HFF-Myc (cell line): ENCODE results near the gene C20orf202.
"Not testable (repeated sequence)": the region's sequence is repeated elsewhere in the genome, so short reads cannot be mapped to it uniquely, and the experiment has no call there.

ENCODE experiments used
- DNase-seq: peaks from one replicate; pipeline ENCODE4 v3.0.0-alpha.2; 2011; ENCODE audit warnings: low read depth; ENCODE audit errors: extremely low read depth
- H3K4me3 ChIP-seq: replicated peaks from 2 replicates; pipeline ENCODE4 v1.5.1; 2011; ENCODE audit warnings: low read depth, mild to moderate bottlenecking, control low read depth, low read length
- TF ChIP-seq, protein P1 (sequence below): IDR thresholded peaks from 2 replicates; pipeline ENCODE4 v1.5.1; 2012; ENCODE audit warnings: mild to moderate bottlenecking, low read depth, low read length, control low read depth; ENCODE audit errors: missing control alignments

The C20orf202 gene

DNA sequence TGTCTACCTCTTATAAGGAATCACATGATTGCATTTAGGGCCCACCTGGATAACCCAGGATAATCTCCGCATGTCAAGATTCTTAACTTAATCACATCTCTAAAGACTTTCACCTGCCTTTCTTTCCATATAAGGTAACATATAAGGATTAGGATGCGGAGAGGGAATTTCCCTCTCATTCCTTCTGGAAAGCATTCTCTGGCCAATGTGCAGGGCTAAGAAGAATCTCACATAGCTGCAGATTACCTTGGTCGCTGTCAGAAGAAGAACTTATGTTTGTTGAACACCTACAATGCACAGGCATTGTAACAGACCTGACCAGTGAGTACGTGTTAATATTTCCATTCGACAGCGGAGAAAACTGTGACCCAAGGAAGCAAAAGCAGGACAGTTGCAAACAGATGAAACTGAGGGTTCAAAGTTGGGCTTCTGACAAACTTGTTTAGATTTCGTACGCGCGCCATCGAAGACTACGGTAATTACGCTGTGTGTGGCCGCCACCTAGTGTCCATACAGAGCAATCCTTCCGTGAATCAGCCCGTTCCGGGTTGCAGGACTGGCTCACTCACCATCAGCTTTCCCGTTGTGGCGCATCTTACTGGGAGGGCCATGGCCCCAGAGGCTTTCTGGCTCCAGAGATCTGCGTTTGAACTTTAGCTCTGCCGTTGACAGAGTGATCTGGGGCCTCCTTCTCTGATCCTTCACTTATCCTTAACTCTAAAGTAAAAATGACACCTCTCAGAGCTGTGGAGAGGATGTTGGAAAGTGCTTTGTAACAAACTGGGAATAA is 9.5 kb downstream of the C20orf202 start:
- no peak overlapping the region for H3K4me3 ChIP-seq
- peak; percentile 38 for DNase-seq
- TF ChIP-seq, protein P1, sequence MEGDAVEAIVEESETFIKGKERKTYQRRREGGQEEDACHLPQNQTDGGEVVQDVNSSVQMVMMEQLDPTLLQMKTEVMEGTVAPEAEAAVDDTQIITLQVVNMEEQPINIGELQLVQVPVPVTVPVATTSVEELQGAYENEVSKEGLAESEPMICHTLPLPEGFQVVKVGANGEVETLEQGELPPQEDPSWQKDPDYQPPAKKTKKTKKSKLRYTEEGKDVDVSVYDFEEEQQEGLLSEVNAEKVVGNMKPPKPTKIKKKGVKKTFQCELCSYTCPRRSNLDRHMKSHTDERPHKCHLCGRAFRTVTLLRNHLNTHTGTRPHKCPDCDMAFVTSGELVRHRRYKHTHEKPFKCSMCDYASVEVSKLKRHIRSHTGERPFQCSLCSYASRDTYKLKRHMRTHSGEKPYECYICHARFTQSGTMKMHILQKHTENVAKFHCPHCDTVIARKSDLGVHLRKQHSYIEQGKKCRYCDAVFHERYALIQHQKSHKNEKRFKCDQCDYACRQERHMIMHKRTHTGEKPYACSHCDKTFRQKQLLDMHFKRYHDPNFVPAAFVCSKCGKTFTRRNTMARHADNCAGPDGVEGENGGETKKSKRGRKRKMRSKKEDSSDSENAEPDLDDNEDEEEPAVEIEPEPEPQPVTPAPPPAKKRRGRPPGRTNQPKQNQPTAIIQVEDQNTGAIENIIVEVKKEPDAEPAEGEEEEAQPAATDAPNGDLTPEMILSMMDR, result peak; percentile 81

GRCh38 chr20:1214838-1215261 is 11.6 kb downstream of the C20orf202 start:
- TF ChIP-seq, protein P1, result no peak
- no peak overlapping the region for H3K4me3 ChIP-seq
- DNase-seq, result no peak

DNA sequence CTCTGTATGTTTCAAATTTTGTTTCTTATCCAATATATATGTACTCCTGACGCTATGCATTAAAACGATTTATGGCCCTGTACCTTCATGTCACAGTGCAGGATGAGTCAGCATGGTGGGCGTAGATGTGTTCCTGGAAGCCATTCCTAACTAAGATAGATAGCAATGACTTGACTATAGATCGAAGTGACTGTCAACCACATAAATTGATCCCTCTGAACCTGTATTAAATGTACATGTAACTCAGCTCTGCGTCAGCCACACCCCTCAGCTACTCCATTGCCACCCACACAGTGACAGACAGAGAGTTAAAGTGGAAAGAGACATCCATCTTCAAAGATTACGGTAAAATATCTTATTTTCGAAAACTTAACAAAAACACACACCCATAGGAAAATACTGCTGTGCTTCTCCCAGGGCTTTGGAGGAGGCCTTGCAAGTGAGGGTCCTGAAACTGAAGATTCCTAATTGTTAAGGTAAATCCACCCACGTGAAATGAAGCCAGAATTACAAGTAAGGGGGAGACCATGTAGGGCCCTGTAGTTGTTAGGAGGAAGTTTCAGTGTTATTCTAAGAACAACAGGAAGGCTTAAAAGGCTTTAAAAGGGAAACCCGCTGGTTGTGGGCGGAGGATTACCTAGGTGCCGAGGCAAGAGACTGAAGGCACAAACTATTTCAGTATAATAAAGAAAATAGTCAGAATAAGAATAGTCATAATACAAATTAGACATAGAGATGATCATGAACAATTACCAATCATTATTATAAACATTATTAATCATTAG is 12.3 kb downstream of the C20orf202 start:
- no peak for DNase-seq
- TF ChIP-seq, protein P1, result no peak
- H3K4me3 ChIP-seq, result no peak overlapping the region

DNA sequence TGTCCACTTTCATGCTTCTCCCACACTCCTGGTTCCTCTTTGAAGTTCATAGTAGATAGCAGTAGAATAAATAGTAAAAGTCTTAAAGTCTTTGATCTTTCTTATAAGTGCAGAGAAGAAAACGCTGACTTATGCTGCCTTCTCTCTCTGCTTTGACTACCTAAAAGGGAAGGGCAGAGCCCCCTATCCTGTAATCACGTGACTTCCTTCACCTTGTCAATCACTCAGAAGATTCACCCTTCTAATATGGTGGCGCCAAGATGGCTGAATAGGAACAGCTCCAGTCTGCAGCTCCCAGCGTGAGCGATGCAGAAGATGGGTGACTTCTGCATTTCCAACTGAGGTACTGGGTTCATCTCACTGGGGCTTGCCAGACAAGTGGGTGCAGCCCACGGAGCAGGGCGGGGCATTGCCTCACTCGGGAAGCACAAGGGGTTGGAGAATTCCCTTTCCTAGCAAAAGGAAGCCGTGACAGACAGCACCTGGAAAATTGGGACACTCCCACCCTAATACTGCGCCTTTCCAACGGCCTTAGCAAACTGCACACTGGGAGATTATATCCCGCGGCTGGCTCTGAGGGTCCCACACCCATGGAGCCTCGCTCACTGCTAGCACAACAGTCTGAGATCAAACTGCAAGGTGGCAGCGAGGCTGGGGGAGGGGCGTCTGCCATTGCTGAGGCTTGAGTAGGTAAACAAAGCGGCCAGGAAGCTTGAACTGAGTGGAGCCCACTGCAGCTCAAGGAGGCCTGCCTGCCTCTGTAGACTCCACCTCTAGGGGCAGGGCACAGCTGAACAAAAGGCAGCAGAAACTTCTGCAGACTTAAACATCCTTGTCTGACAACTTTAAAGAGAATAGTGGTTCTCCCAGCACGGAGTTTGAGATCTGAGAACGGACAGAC is 13.5 kb downstream of the C20orf202 start:
- DNase-seq, H3K4me3 ChIP-seq: not testable (repeated sequence)

- H3K4me3 ChIP-seq, result not testable (repeated sequence)
These were observed 19.5 kb downstream of the C20orf202 start for GRCh38 chr20:1222750-1223149.

GRCh38 chr20:1224205-1224890 is 21.1 kb downstream of the C20orf202 start:
- no peak for DNase-seq
- no peak overlapping the region for H3K4me3 ChIP-seq
- TF ChIP-seq, protein P1, result no peak

More at GRCh38 chr20:1222750-1223149, 19.5 kb downstream of the C20orf202 start:
- not testable (repeated sequence) for DNase-seq

- TF ChIP-seq, protein P1, result no peak
- DNase-seq, result no peak
These were observed 22.1 kb downstream of the C20orf202 start for GRCh38 chr20:1225263-1225782.

More at GRCh38 chr20:1225263-1225782, 22.1 kb downstream of the C20orf202 start:
- H3K4me3 ChIP-seq, result peak overlapping the region; percentile 26
